Mammary epithelial cell (primary cell): ENCODE results near the gene DAB2IP.

Experiments used
- CTCF ChIP-seq, 2 donors: IDR thresholded peaks in 1 of 2; conservative IDR thresholded peaks in 1 of 2; 2 replicates each; pipeline ENCODE4 v1.5.1; 2011 to 2012; ENCODE audit warnings: inconsistent platforms in 2 of 2, low read length in 2 of 2, mild to moderate bottlenecking in 2 of 2, control low read depth in 1 of 2, low read depth in 1 of 2; ENCODE audit not compliant: insufficient read depth in 1 of 2; ENCODE audit errors: extremely low read depth in 1 of 2
- EZH2 ChIP-seq: IDR thresholded peaks from 2 replicates; pipeline ENCODE4 v1.6.1; 2012; ENCODE audit warnings: low read length, inconsistent platforms, borderline replicate concordance

- TF ChIP-seq CTCF (conservative IDR thresholded peaks at IDR 0.05 in 1 of 2, IDR thresholded peaks at IDR 0.05 in 1 of 2; ENCODE audit: extremely low read depth in 1 of 2, insufficient read depth in 1 of 2, low read depth in 1 of 2, low read length in 2 of 2): no peak
- TF ChIP-seq EZH2: no peak
These were observed 112.3 kb downstream of the DAB2IP start for GRCh38 chr9:121763561-121764370.
